Activated T-cell treated with anti-CD3 and anti-CD28 coated beads for 1 hour (primary cell): ENCODE results near the gene GPT2.

Source experiments
- DNase-seq: peaks from one replicate; pipeline ENCODE4 v3.0.0-alpha.2; 2020; ENCODE audit warnings: low read depth

The GPT2 gene

GRCh38 chr16:46972429-46973206 is 88.5 kb downstream of the GPT2 start:
- peak; percentile 11 for DNase-seq

GRCh38 chr16:46973207-46973995 is 89.2 kb downstream of the GPT2 start, which contains the start of gene DNAJA2:
DNAJA2 (minus strand) TSS chr16:46973674; CDS start chr16:46973572, 102 bp downstream.
- peak; percentile 89 for DNase-seq

GRCh38 chr16:46973996-46974324 is 89.8 kb downstream of the GPT2 start:
- no peak for DNase-seq

- no peak for DNase-seq
Observed at GRCh38 chr16:46974352-46974751, 90.2 kb downstream of the GPT2 start.

GRCh38 chr16:46975165-46975564 is 91.0 kb downstream of the GPT2 start:
- no peak for DNase-seq

- DNase-seq: no peak
Observed at GRCh38 chr16:46975908-46976470, 91.8 kb downstream of the GPT2 start.

GRCh38 chr16:46976550-46976949 is 92.4 kb downstream of the GPT2 start:
- no peak for DNase-seq
